Activated naive CD4-positive, alpha-beta T cell treated with anti-CD3 and anti-CD28 coated beads, Interleukin-2, amount 10 ng/mL, durations not matched to agents 7 days and 5 days (primary cell): ENCODE measurements around the gene COL6A3.

Experiments
- CTCF ChIA-PET: fragments of 350-600 bp; sonication (Branson Sonifier 250); formaldehyde crosslinking; loops from one replicate; lab custom pipeline; 2021; ENCODE audit warnings: antibody characterized with exemption; lab: Charles Lee
- DNase-seq: peaks from one replicate; pipeline ENCODE4 v3.0.0-alpha.2; 2020
- H3K27ac Mint-ChIP-seq: one replicate; pipeline ENCODE4 v1.8.0; 2021; ENCODE audit warnings: mild to moderate bottlenecking, moderate library complexity, mixed read lengths
- H3K27me3 Mint-ChIP-seq: one replicate; pipeline ENCODE4 v1.8.0; 2021; ENCODE audit warnings: mild to moderate bottlenecking, mixed read lengths
- H3K36me3 Mint-ChIP-seq: one replicate; pipeline ENCODE4 v1.8.0; 2021; ENCODE audit warnings: mixed read lengths
- H3K4me1 Mint-ChIP-seq: one replicate; pipeline ENCODE4 v1.8.0; 2021; ENCODE audit warnings: mixed read lengths
- H3K4me3 Mint-ChIP-seq: one replicate; pipeline ENCODE4 v1.8.0; 2021; ENCODE audit warnings: mild to moderate bottlenecking, moderate library complexity, mixed read lengths
- H3K9me3 Mint-ChIP-seq: one replicate; pipeline ENCODE4 v1.8.0; 2021; ENCODE audit warnings: mixed read lengths

COL6A3 gene

GRCh38 chr2:237299906-237300305, 114.1 kb downstream of the COL6A3 start:
- Mint-ChIP-seq H3K9me3 (peaks cover 11% of the 10 kb centered on the region), H3K27ac (no peak overlapping the region), H3K4me1 (no peaks in the 10 kb centered on the region), H3K4me3 (no peak overlapping the region), H3K27me3 (peaks cover 8% of the 10 kb centered on the region), H3K36me3 (no peaks in the 10 kb centered on the region)
- CTCF ChIA-PET, result no interaction called here
- DNase-seq, result no peak

DNA sequence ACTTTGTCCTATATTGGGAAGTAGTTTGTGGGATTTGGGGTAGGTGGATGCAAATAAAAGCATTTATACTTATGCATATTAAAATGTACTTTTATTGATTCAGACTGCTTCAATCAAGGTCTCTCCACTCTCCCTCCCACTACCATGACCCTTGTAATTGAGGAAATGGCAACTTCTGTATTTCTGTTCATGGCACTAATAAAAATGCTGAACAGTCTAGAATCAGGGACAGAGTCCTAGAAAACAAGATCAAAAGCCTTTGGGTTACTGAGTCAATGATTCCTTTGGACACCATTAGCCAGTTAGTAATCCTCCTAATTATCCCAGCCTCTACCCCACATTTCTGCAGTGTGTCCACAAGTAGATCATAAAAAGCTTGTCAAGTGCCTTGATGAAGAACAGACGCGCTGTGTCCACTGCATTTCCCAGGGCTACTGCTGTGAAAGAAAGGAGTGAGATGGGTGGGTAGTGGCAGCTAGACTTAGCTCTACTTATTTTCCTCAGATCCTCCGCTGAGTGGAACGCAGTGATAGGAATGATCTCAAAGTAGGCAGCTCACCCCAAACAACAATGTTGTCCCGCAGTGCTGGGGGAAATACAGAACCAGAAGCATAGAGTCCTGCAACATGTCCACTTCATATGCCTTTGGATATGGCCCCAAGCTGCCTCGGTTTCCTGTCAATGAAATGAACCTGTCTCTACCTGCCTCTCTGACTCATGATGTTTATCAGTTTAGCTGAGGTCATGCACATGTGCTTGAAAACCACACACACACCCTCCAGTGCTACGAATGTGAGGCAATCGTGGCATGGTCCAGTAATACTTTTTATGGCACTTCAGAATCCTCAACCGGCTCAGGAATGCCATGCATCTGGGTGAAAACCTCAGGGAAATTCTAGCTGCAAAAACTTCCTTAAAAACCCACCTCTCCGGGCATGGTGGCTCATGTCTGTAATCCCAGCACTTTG, 115.5 kb downstream of the COL6A3 start:
- peaks cover 8% of the 10 kb centered on the region for H3K9me3 Mint-ChIP-seq
- no peak overlapping the region for H3K27ac Mint-ChIP-seq
- H3K4me1 Mint-ChIP-seq, result no peaks in the 10 kb centered on the region
- DNase-seq, result no peak
- H3K4me3 Mint-ChIP-seq, result no peak overlapping the region
- CTCF ChIA-PET, result no interaction called here
- H3K36me3 Mint-ChIP-seq, result no peaks in the 10 kb centered on the region
- H3K27me3 Mint-ChIP-seq, result peaks cover 12% of the 10 kb centered on the region

GRCh38 chr2:237297421-237298150, 116.4 kb downstream of the COL6A3 start:
- H3K4me3 Mint-ChIP-seq, result no peak overlapping the region
- CTCF ChIA-PET, result no interaction called here
- peaks cover 12% of the 10 kb centered on the region for H3K27me3 Mint-ChIP-seq
- peaks cover 4% of the 10 kb centered on the region for H3K9me3 Mint-ChIP-seq
- H3K4me1 Mint-ChIP-seq, result no peaks in the 10 kb centered on the region
- no peaks in the 10 kb centered on the region for H3K36me3 Mint-ChIP-seq
- H3K27ac Mint-ChIP-seq, result no peak overlapping the region
- no peak for DNase-seq

- Mint-ChIP-seq H3K36me3 (no peaks in the 10 kb centered on the region), H3K27ac (no peak overlapping the region), H3K9me3 (no peaks in the 10 kb centered on the region), H3K4me3 (no peak overlapping the region), H3K4me1 (no peaks in the 10 kb centered on the region), H3K27me3 (peaks cover 12% of the 10 kb centered on the region)
- no peak for DNase-seq
- CTCF ChIA-PET, result no interaction called here
Measured at GRCh38 chr2:237296756-237297155, 117.2 kb downstream of the COL6A3 start.

- Mint-ChIP-seq H3K4me3 (no peak overlapping the region), H3K4me1 (peaks cover 3% of the 10 kb centered on the region), H3K36me3 (no peaks in the 10 kb centered on the region), H3K9me3 (no peaks in the 10 kb centered on the region), H3K27ac (no peak overlapping the region), H3K27me3 (peaks cover 19% of the 10 kb centered on the region)
- CTCF ChIA-PET, result no interaction called here
- no peak for DNase-seq
Measured at GRCh38 chr2:237295889-237296480, 118.0 kb downstream of the COL6A3 start.

- no peak overlapping the region for H3K4me3 Mint-ChIP-seq
- no peaks in the 10 kb centered on the region for H3K9me3 Mint-ChIP-seq
- H3K36me3 Mint-ChIP-seq, result no peaks in the 10 kb centered on the region
- H3K4me1 Mint-ChIP-seq, result peaks cover 3% of the 10 kb centered on the region
- CTCF ChIA-PET, result interaction anchor here (0.6 kb wide), 1 partner anchor 1928 kb away, joined by 4 read pairs; no protein-coding TSS in a partner anchor
- no peak overlapping the region for H3K27ac Mint-ChIP-seq
- H3K27me3 Mint-ChIP-seq, result peaks cover 25% of the 10 kb centered on the region
- no peak for DNase-seq
Measured at GRCh38 chr2:237294460-237294859, 119.5 kb downstream of the COL6A3 start.

- H3K27ac Mint-ChIP-seq, result no peak overlapping the region
Measured at GRCh38 chr2:237293978-237294377, 120.0 kb downstream of the COL6A3 start.

DNA sequence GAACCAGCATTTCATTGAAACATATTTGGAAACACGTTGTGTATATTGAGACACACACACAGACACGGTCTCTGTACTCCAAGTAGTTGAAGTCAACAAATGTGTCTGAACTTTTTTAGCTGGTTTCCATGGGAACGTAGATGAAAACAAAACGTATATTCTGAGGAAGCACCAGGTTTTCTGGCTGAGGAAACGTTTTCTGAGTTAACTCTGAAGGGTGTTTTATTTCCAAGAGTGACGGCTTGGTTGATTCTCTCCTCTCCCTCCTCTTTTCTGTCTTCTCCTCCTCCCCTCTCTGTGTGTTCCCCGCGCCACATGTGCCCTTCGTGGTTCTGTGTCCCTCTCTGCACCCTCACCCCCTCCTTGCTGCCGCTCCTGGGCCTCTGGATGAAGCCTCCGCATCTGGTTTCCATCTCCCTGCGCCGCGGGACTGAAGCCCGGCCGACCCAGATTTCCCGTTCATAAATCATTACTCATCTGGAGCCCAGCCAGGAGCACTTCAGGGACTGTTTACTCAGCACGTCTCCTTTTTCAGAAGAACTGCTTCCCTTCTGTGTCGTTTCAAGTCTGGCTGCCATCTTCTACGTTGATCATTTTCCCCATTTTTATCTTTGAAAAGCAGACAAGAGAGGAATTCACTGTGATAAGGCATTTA, 122.7 kb downstream of the COL6A3 start:
- peaks cover 24% of the 10 kb centered on the region for H3K27me3 Mint-ChIP-seq
- CTCF ChIA-PET, result no interaction called here
- no peak overlapping the region for H3K4me3 Mint-ChIP-seq

More at GRCh38 chr2:237293978-237294377, 120.0 kb downstream of the COL6A3 start:
- H3K9me3 Mint-ChIP-seq, result no peaks in the 10 kb centered on the region
- peaks cover 29% of the 10 kb centered on the region for H3K27me3 Mint-ChIP-seq
- CTCF ChIA-PET, result no interaction called here
- no peaks in the 10 kb centered on the region for H3K36me3 Mint-ChIP-seq
- DNase-seq, result no peak
- H3K4me3 Mint-ChIP-seq, result no peak overlapping the region
- peaks cover 3% of the 10 kb centered on the region for H3K4me1 Mint-ChIP-seq

DNA sequence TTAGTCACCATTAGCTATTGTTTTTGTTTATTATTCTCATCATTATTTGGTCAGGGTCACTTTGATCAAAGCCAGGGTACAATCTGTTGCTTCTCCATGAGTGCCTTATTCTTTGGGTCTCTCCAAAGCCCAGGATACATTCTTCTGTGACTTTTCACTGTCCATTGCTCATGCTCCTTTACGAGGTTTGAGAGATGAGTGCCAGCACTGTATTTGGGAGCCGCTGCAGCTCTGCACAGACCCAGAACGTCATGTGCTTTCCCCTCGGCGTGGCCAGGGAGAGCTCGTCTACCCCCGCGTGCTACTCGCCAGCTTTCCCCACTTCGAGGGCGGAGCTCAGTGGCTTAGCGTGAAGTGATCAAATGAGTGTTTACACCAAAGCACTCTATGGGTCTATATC, 123.7 kb downstream of the COL6A3 start:
- Mint-ChIP-seq H3K4me3 (no peak overlapping the region), H3K4me1 (peaks cover 3% of the 10 kb centered on the region), H3K9me3 (no peaks in the 10 kb centered on the region), H3K36me3 (no peaks in the 10 kb centered on the region), H3K27ac (no peak overlapping the region), H3K27me3 (peaks cover 24% of the 10 kb centered on the region)
- CTCF ChIA-PET, result no interaction called here
- no peak for DNase-seq

More for the DNA sequence above, 122.7 kb downstream of the COL6A3 start:
- Mint-ChIP-seq H3K36me3 (no peaks in the 10 kb centered on the region), H3K4me1 (peaks cover 3% of the 10 kb centered on the region), H3K27ac (no peak overlapping the region), H3K9me3 (no peaks in the 10 kb centered on the region)
- DNase-seq, result no peak

DNA sequence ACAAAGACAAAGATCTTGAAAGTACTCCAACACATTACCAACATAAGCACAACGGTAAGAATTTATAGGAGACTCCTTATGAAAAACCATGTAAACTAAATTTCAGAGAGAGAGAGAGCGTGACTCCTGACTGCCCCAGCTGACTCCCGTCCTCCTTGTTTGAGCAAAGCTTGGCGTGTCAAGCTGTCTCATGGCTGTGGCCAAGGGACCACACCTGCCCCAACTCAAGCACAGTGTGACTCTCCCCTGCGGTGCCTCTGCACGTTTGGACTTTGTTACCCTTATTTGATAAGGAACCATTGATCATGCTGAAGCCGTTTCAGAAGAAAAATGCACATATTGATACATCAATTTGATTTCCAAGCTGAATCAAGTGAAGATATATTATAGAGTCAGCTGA, 124.8 kb downstream of the COL6A3 start:
- peaks cover 3% of the 10 kb centered on the region for H3K4me1 Mint-ChIP-seq
- CTCF ChIA-PET, result no interaction called here
- H3K9me3 Mint-ChIP-seq, result no peaks in the 10 kb centered on the region
- H3K27me3 Mint-ChIP-seq, result peaks cover 23% of the 10 kb centered on the region
- no peak overlapping the region for H3K4me3 Mint-ChIP-seq
- no peaks in the 10 kb centered on the region for H3K36me3 Mint-ChIP-seq
- no peak overlapping the region for H3K27ac Mint-ChIP-seq
- no peak for DNase-seq

DNA sequence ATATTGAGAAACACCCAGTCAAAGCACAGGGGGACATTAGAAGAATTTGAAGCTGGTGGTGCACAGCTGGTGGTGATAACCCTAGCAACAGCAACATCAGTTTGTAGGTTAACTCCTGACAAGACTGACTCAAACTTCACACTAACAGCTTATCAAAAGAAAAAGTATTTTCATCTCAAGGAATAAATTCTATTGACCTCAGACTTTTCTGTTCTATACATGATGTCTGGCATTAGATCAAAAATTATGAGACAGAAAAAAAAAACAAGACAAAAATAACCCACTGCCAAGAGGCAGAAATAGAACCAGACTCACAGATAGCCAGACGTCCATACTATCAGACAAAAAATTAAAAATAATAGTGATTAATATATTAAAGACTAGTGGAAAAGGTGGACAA, 126.1 kb downstream of the COL6A3 start:
- no peak overlapping the region for H3K27ac Mint-ChIP-seq
- H3K4me3 Mint-ChIP-seq, result no peak overlapping the region
- H3K4me1 Mint-ChIP-seq, result peaks cover 3% of the 10 kb centered on the region
- CTCF ChIA-PET, result interaction anchor here (0.8 kb wide), 1 partner anchor 171 kb away, joined by 3 read pairs; no protein-coding TSS in a partner anchor
- no peak for DNase-seq
- H3K27me3 Mint-ChIP-seq, result peaks cover 20% of the 10 kb centered on the region
- no peaks in the 10 kb centered on the region for H3K9me3 Mint-ChIP-seq
- H3K36me3 Mint-ChIP-seq, result no peaks in the 10 kb centered on the region

- no peak overlapping the region for H3K4me3 Mint-ChIP-seq
- no peaks in the 10 kb centered on the region for H3K9me3 Mint-ChIP-seq
- H3K27me3 Mint-ChIP-seq, result peaks cover 7% of the 10 kb centered on the region
- H3K4me1 Mint-ChIP-seq, result no peaks in the 10 kb centered on the region
- H3K27ac Mint-ChIP-seq, result no peak overlapping the region
- no peak for DNase-seq
- no peaks in the 10 kb centered on the region for H3K36me3 Mint-ChIP-seq
- CTCF ChIA-PET, result interaction anchor here (0.6 to 0.8 kb wide), 2 partner anchors 139 to 562 kb away, joined by 3 read pairs; no protein-coding TSS in a partner anchor
Measured at GRCh38 chr2:237283131-237283928, 130.6 kb downstream of the COL6A3 start.

DNA sequence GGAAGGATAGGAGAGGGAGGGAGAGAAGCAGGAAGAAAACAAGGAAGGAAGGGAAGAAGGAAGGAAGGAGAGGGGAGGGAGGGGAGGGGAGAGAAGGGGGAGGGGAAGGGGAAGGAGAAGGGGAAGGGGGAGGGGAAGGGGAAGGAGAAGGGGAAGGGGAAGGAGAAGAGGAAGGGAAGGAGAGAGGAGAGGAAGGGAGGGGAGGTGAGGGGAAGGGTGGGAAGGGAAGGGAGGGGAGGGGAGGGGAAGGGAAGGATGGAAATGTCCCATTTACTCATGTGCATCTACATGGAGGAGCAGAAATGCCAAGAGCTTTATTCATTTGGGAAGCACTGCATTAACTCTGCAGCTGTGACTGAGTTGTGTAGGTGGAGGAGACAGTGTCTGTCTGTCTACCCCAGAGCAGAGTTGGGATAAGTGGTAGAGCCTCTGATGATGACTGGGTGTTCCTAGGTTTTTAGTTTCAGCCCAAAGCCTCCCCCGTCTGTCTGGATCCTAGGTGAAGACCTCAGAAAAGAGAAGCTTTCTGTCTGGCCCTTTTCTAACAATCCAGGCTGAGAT, 131.3 kb downstream of the COL6A3 start:
- no peak for DNase-seq
- Mint-ChIP-seq H3K4me1 (no peaks in the 10 kb centered on the region), H3K27me3 (peaks cover 7% of the 10 kb centered on the region), H3K4me3 (no peak overlapping the region), H3K27ac (no peak overlapping the region), H3K9me3 (no peaks in the 10 kb centered on the region), H3K36me3 (no peaks in the 10 kb centered on the region)
- CTCF ChIA-PET, result interaction anchor here (0.6 kb wide), 1 partner anchor 563 kb away, joined by 3 read pairs; no protein-coding TSS in a partner anchor
